HG02840 (cell line): ENCODE measurements around the gene RBM48.
"Not testable (repeated sequence)": the region's sequence is repeated elsewhere in the genome, so short reads cannot be mapped to it uniquely, and the experiment has no call there.

Source experiments
- ATAC-seq: cut with Tn5 transposase; IDR thresholded peaks from one replicate; pipeline ENCODE4 v1.9.1; 2021; ENCODE audit warnings: mild to moderate bottlenecking, moderate library complexity, moderate number of reproducible peaks; ENCODE audit not compliant: unreplicated experiment, low FRiP score

Gene RBM48

GRCh38 chr7:92528188-92528957 lies at the start of gene RBM48, which contains the start of gene PEX1:
TSS of gene RBM48 (plus strand) at chr7:92528795. CDS start at chr7:92528814, 19 bp downstream.
TSS of gene PEX1 (minus strand) at chr7:92528520. CDS start at chr7:92528435, 85 bp downstream.
- ATAC-seq, result peak; percentile 98

- not testable (repeated sequence) for ATAC-seq
These were observed 49.4 kb upstream of the RBM48 start for GRCh38 chr7:92479146-92479545.

GRCh38 chr7:92483624-92484023 lies 45.0 kb upstream of the RBM48 start:
- ATAC-seq, result not testable (repeated sequence)

- ATAC-seq, result not testable (repeated sequence)
These were observed 44.4 kb upstream of the RBM48 start for GRCh38 chr7:92484226-92484625.

GRCh38 chr7:92485267-92485892 lies 43.2 kb upstream of the RBM48 start:
- ATAC-seq, result no peak

GRCh38 chr7:92485974-92486373 lies 42.6 kb upstream of the RBM48 start:
- no peak for ATAC-seq

GRCh38 chr7:92487804-92488203 lies 40.8 kb upstream of the RBM48 start:
- no peak for ATAC-seq

- no peak for ATAC-seq
These were observed 39.0 kb upstream of the RBM48 start for GRCh38 chr7:92489634-92490033.

- no peak for ATAC-seq
These were observed 31.7 kb upstream of the RBM48 start for GRCh38 chr7:92496876-92497275.

GRCh38 chr7:92498557-92498956 lies 30.0 kb upstream of the RBM48 start:
- no peak for ATAC-seq

GRCh38 chr7:92503767-92504166 lies 24.8 kb upstream of the RBM48 start:
- ATAC-seq, result no peak

- no peak for ATAC-seq
These were observed 24.0 kb upstream of the RBM48 start for GRCh38 chr7:92504563-92504962.

- ATAC-seq, result no peak
These were observed 22.2 kb upstream of the RBM48 start for GRCh38 chr7:92506363-92506762.

GRCh38 chr7:92508946-92509345 lies 19.6 kb upstream of the RBM48 start:
- no peak for ATAC-seq

- ATAC-seq, result no peak
These were observed 15.3 kb upstream of the RBM48 start for GRCh38 chr7:92513167-92513902.

- ATAC-seq, result no peak
These were observed 11.0 kb upstream of the RBM48 start for GRCh38 chr7:92517631-92518030.

- no peak for ATAC-seq
These were observed 8.6 kb upstream of the RBM48 start for GRCh38 chr7:92520024-92520423.

- ATAC-seq, result no peak
These were observed 5.5 kb upstream of the RBM48 start for GRCh38 chr7:92523110-92523509.

GRCh38 chr7:92527300-92528187 lies 1.1 kb upstream of the RBM48 start:
- peak; percentile 21 for ATAC-seq

GRCh38 chr7:92528958-92529264 lies 316 bp downstream of the RBM48 start:
- peak; percentile 1 for ATAC-seq
